ENCODE data around the gene CPEB1.

- TF ChIP-seq POLR2A (IDR thresholded peaks at IDR 0.05; ENCODE audit: low read length) (no peak), GATA1 (IDR thresholded peaks at IDR 0.05; ENCODE audit: low read depth, low read length) (no peak)
Observed at GRCh38 chr15:82530606-82531379, 116.4 kb downstream of the CPEB1 start.

Data from erythroblast (primary cell).